HCT116 (cell line): ENCODE measurements around the gene HTR3B. TPM values are rescaled to one million over a fixed set of nuclear protein-coding genes. Genes with fewer than 3 reads are reported as not detected.

Experiments used
- ATAC-seq: fragments of 200-7000 bp; cut with Tn5 transposase; 2 replicates; pipeline ENCODE4 v1.9.1; 2020; ENCODE audit warnings: mild to moderate bottlenecking, moderate library complexity
- BruUV-seq: library from RNA; stranded (reverse); fragments of 400-500 nt; replicated peaks from 2 replicates; lab custom pipeline; 2021; lab: Mats Ljungman, UMichigan
- CTCF ChIA-PET: fragments of 300-600 bp; sonication (Branson Sonifier 250); formaldehyde crosslinking; loops from one replicate; lab custom pipeline; 2021; ENCODE audit warnings: antibody characterized with exemption; lab: Charles Lee
- POLR2A ChIA-PET: fragments of 300-600, 350-600 bp; sonication (Branson Sonifier 250); formaldehyde crosslinking; loops from one replicate; lab custom pipeline; 2021; ENCODE audit warnings: antibody characterized with exemption; lab: Charles Lee
- RAD21 ChIA-PET, 2 experiments: fragments of 300-600 bp; sonication (Branson Sonifier 250); formaldehyde crosslinking; loops; one replicate each; lab custom pipeline; 2023; ENCODE audit warnings: low total read pairs in 2 of 2; ENCODE audit not compliant: uncharacterized antibody in 2 of 2, unreplicated experiment in 2 of 2, low non-redundant PET in 1 of 2; lab: Charles Lee
- DNase-seq: peaks from one replicate; pipeline ENCODE4 v3.0.0-alpha.2; 2010; ENCODE audit warnings: low read depth, low spot score
- H2AFZ ChIP-seq: fragments of 200-600 bp; shearing (Covaris generic), sonication (generic); 2 replicates; pipeline ENCODE4 v1.6.1; 2017; ENCODE audit warnings: low read depth, mixed run types, mixed read lengths, antibody characterized with exemption, low read length; ENCODE audit not compliant: poor library complexity, severe bottlenecking
- H3K27ac ChIP-seq: 2 replicates; pipeline ENCODE4 v1.5.1; 2012; ENCODE audit warnings: low read depth, low read length
- H3K27me3 ChIP-seq: fragments of 200-600 bp; sonication (generic); 2 replicates; pipeline ENCODE4 v1.6.1; 2016; ENCODE audit warnings: mixed run types, low read length, mixed read lengths; ENCODE audit not compliant: insufficient read depth
- H3K36me3 ChIP-seq, 2 experiments: fragments of 200-500 bp in 1 of 2; fragments of 200-600 bp in 1 of 2; sonication (Bioruptor generic) in 1 of 2; sonication (generic) in 1 of 2; 2 replicates each; pipeline versions ENCODE4 v1.5.1 to v1.6.1; 2014 to 2016; ENCODE audit warnings: low read length in 2 of 2, inconsistent platforms in 1 of 2, mixed read lengths in 1 of 2, mixed run types in 1 of 2; ENCODE audit not compliant: insufficient read depth in 2 of 2, control insufficient read depth in 1 of 2
- H3K4me1 ChIP-seq, 2 experiments: fragments of 200-600 bp in 1 of 2; sonication (generic) in 1 of 2; 2 replicates each; pipeline versions ENCODE4 v1.5.1 to v1.6.1; 2012 to 2017; ENCODE audit warnings: low read length in 2 of 2, inconsistent platforms in 1 of 2, mild to moderate bottlenecking in 1 of 2, mixed read lengths in 1 of 2, mixed run types in 1 of 2, moderate library complexity in 1 of 2; ENCODE audit not compliant: insufficient read depth in 2 of 2, control insufficient read depth in 1 of 2
- H3K4me2 ChIP-seq: fragments of 200-600 bp; sonication (generic); 2 replicates; pipeline ENCODE4 v1.6.1; 2017; ENCODE audit warnings: mixed run types, low read length, mixed read lengths
- H3K4me3 ChIP-seq, 2 experiments: fragments of 200-600 bp in 1 of 2; sonication (generic) in 1 of 2; replicated peaks in 1 of 2; 2 replicates each; pipeline ENCODE4 v1.5.1; 2011 to 2016; ENCODE audit warnings: low read length in 2 of 2, control low read depth in 1 of 2, low read depth in 1 of 2, mild to moderate bottlenecking in 1 of 2, mixed read lengths in 1 of 2, mixed run types in 1 of 2
- H3K79me2 ChIP-seq: fragments of 200-600 bp; sonication (generic); 2 replicates; pipeline ENCODE4 v1.6.1; 2017; ENCODE audit warnings: mild to moderate bottlenecking, mixed run types, low read length, moderate library complexity, mixed read lengths; ENCODE audit not compliant: insufficient read depth
- H3K9ac ChIP-seq: fragments of 200-600 bp; sonication (generic); 2 replicates; pipeline ENCODE4 v1.6.1; 2016; ENCODE audit warnings: low read length, mixed read lengths
- H3K9me2 ChIP-seq: fragments of 200-600 bp; sonication (generic), shearing (Covaris generic); 2 replicates; pipeline ENCODE4 v1.6.1; 2017; ENCODE audit warnings: mixed run types, mild to moderate bottlenecking, moderate library complexity; ENCODE audit not compliant: insufficient read depth
- H3K9me3 ChIP-seq, 2 experiments: fragments of 200-500 bp in 1 of 2; fragments of 200-600 bp in 1 of 2; sonication (Bioruptor generic) in 1 of 2; sonication (generic) in 1 of 2; 2 replicates each; pipeline ENCODE4 v1.6.1; 2014 to 2017; ENCODE audit warnings: low read length in 2 of 2, mixed read lengths in 2 of 2, inconsistent platforms in 1 of 2, low read depth in 1 of 2, mild to moderate bottlenecking in 1 of 2, mixed run types in 1 of 2, moderate library complexity in 1 of 2; ENCODE audit not compliant: control insufficient read depth in 1 of 2, insufficient read depth in 1 of 2
- H4K20me1 ChIP-seq: fragments of 200-600 bp; sonication (generic), shearing (Covaris generic); 2 replicates; pipeline ENCODE4 v1.6.1; 2017; ENCODE audit warnings: mixed run types, mild to moderate bottlenecking, moderate library complexity; ENCODE audit not compliant: insufficient read depth
- CEBPB ChIP-seq: IDR thresholded peaks from 2 replicates; pipeline ENCODE4 v1.6.1; 2012; ENCODE audit warnings: low read depth
- EGR1 ChIP-seq: IDR thresholded peaks from 2 replicates; pipeline ENCODE4 v1.6.1; 2012; ENCODE audit warnings: low read depth
- ELF1 ChIP-seq: IDR thresholded peaks from 2 replicates; pipeline ENCODE4 v1.6.1; 2012; ENCODE audit warnings: low read depth, borderline replicate concordance
- JUND ChIP-seq: IDR thresholded peaks from 2 replicates; pipeline ENCODE4 v1.6.1; 2012
- RAD21 ChIP-seq: IDR thresholded peaks from 2 replicates; pipeline ENCODE4 v1.6.1; 2012; ENCODE audit warnings: low read depth, mild to moderate bottlenecking
- SIN3A ChIP-seq: IDR thresholded peaks from 2 replicates; pipeline ENCODE4 v1.6.1; 2012; ENCODE audit warnings: low read depth
- SP1 ChIP-seq: IDR thresholded peaks from 2 replicates; pipeline ENCODE4 v1.6.1; 2012; ENCODE audit warnings: low read depth
- SRF ChIP-seq: IDR thresholded peaks from 2 replicates; pipeline ENCODE4 v1.6.1; 2012; ENCODE audit warnings: low read depth
- ZNF274 ChIP-seq: fragments of 200-500 bp; sonication (Bioruptor generic); IDR thresholded peaks from 2 replicates; pipeline ENCODE4 v1.6.1; 2014; ENCODE audit warnings: mild to moderate bottlenecking, low read depth, low read length, inconsistent platforms
- intact Hi-C: fragments of 100-400 bp; cut with micrococcal nuclease; formaldehyde crosslinking; loops from 2 replicates; pipeline ENCODE4 v1.10.0; 2022
- total RNA-seq: library from RNA; stranded (reverse); gene quantifications from one replicate; pipeline ENCODE4 v1.2.1, GENCODE V29; 2021; ENCODE audit not compliant: unreplicated experiment
- TF ChIP-seq, protein P1 (sequence below): IDR thresholded peaks from 2 replicates; pipeline ENCODE4 v1.6.1; 2012
- TF ChIP-seq, protein P2 (sequence below), 3 experiments: fragments of 200-600 bp in 1 of 3; sonication (generic) in 1 of 3; IDR thresholded peaks in 2 of 3; conservative IDR thresholded peaks in 1 of 3; 2 replicates each; pipeline ENCODE4 v1.5.1; 2012 to 2017; ENCODE audit warnings: low read depth in 2 of 3, low read length in 2 of 3, antibody characterized with exemption in 1 of 3, borderline replicate concordance in 1 of 3, control low read depth in 1 of 3, mild to moderate bottlenecking in 1 of 3, mixed read lengths in 1 of 3, mixed run types in 1 of 3, moderate library complexity in 1 of 3; ENCODE audit not compliant: insufficient read depth in 1 of 3
- TF ChIP-seq, protein P3 (sequence below): IDR thresholded peaks from 2 replicates; pipeline ENCODE4 v1.6.1; 2012; ENCODE audit warnings: low read depth
- TF ChIP-seq, protein P4 (sequence below): IDR thresholded peaks from 2 replicates; pipeline ENCODE4 v1.6.1; 2012
- TF ChIP-seq, protein P5 (sequence below): IDR thresholded peaks from 2 replicates; pipeline ENCODE4 v1.6.1; 2011; ENCODE audit warnings: mild to moderate bottlenecking, low read length, moderate library complexity; ENCODE audit not compliant: insufficient replicate concordance; ENCODE audit errors: extremely low read depth

Gene HTR3B
- total RNA-seq, 1 experiment from 2014 or later = not detected

DNA sequence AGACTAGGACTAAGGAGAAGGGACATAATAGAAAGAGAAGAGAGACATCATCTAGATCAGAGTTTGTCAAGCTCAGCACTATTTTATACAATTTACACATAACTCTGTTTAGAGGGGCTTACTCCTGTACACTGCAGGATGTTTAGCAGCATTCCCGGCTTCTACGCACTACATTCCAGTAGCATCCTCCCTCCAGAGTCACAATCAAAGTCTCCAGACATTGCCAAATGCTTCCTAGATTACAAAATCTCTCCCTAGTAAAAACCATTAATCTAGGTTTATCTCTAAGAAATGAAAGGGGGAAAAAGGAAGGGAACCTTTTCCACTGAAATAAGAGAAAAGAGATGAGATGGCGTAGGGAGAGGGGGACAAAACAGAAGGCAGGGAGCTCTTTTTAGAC lies 33.3 kb upstream of the HTR3B start:
- H2AFZ ChIP-seq = no peak overlapping the region
- H3K27ac ChIP-seq = no peak overlapping the region
- H3K4me3 ChIP-seq = no peak overlapping the region
- H3K9ac ChIP-seq = no peak overlapping the region
- H4K20me1 ChIP-seq = no peaks in the 10 kb centered on the region
- BruUV-seq = no TSS peak
- H3K27me3 ChIP-seq = no peaks in the 10 kb centered on the region
- DNase-seq = no peak
- H3K9me3 ChIP-seq = no peaks in the 10 kb centered on the region
- no peaks in the 10 kb centered on the region for H3K36me3 ChIP-seq
- H3K4me1 ChIP-seq = peaks cover 0 to 19% of the 10 kb centered on the region in 2 experiments; a peak in 3 of 4 replicates
- TF ChIP-seq JUND = no peak
- TF ChIP-seq ZNF274 = no peak
- TF ChIP-seq SP1 = no peak
- no peak for TF ChIP-seq EGR1
- no peak for TF ChIP-seq SIN3A
- no peak for TF ChIP-seq SRF
- TF ChIP-seq, protein P1, sequence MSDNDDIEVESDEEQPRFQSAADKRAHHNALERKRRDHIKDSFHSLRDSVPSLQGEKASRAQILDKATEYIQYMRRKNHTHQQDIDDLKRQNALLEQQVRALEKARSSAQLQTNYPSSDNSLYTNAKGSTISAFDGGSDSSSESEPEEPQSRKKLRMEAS = no peak
- TF ChIP-seq CEBPB = no peak
- TF ChIP-seq ELF1 = no peak
- TF ChIP-seq, protein P2, sequence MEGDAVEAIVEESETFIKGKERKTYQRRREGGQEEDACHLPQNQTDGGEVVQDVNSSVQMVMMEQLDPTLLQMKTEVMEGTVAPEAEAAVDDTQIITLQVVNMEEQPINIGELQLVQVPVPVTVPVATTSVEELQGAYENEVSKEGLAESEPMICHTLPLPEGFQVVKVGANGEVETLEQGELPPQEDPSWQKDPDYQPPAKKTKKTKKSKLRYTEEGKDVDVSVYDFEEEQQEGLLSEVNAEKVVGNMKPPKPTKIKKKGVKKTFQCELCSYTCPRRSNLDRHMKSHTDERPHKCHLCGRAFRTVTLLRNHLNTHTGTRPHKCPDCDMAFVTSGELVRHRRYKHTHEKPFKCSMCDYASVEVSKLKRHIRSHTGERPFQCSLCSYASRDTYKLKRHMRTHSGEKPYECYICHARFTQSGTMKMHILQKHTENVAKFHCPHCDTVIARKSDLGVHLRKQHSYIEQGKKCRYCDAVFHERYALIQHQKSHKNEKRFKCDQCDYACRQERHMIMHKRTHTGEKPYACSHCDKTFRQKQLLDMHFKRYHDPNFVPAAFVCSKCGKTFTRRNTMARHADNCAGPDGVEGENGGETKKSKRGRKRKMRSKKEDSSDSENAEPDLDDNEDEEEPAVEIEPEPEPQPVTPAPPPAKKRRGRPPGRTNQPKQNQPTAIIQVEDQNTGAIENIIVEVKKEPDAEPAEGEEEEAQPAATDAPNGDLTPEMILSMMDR (IDR thresholded peaks at IDR 0.05 in 2 of 3, conservative IDR thresholded peaks at IDR 0.05 in 1 of 3; ENCODE audit: borderline replicate concordance in 1 of 3, insufficient read depth in 1 of 3, low read depth in 2 of 3, low read length in 2 of 3) = no peak
- TF ChIP-seq, protein P3, sequence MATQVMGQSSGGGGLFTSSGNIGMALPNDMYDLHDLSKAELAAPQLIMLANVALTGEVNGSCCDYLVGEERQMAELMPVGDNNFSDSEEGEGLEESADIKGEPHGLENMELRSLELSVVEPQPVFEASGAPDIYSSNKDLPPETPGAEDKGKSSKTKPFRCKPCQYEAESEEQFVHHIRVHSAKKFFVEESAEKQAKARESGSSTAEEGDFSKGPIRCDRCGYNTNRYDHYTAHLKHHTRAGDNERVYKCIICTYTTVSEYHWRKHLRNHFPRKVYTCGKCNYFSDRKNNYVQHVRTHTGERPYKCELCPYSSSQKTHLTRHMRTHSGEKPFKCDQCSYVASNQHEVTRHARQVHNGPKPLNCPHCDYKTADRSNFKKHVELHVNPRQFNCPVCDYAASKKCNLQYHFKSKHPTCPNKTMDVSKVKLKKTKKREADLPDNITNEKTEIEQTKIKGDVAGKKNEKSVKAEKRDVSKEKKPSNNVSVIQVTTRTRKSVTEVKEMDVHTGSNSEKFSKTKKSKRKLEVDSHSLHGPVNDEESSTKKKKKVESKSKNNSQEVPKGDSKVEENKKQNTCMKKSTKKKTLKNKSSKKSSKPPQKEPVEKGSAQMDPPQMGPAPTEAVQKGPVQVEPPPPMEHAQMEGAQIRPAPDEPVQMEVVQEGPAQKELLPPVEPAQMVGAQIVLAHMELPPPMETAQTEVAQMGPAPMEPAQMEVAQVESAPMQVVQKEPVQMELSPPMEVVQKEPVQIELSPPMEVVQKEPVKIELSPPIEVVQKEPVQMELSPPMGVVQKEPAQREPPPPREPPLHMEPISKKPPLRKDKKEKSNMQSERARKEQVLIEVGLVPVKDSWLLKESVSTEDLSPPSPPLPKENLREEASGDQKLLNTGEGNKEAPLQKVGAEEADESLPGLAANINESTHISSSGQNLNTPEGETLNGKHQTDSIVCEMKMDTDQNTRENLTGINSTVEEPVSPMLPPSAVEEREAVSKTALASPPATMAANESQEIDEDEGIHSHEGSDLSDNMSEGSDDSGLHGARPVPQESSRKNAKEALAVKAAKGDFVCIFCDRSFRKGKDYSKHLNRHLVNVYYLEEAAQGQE = no peak
- TF ChIP-seq, protein P4, sequence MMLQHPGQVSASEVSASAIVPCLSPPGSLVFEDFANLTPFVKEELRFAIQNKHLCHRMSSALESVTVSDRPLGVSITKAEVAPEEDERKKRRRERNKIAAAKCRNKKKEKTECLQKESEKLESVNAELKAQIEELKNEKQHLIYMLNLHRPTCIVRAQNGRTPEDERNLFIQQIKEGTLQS = no peak
- TF ChIP-seq RAD21 = no peak
- TF ChIP-seq, protein P5, sequence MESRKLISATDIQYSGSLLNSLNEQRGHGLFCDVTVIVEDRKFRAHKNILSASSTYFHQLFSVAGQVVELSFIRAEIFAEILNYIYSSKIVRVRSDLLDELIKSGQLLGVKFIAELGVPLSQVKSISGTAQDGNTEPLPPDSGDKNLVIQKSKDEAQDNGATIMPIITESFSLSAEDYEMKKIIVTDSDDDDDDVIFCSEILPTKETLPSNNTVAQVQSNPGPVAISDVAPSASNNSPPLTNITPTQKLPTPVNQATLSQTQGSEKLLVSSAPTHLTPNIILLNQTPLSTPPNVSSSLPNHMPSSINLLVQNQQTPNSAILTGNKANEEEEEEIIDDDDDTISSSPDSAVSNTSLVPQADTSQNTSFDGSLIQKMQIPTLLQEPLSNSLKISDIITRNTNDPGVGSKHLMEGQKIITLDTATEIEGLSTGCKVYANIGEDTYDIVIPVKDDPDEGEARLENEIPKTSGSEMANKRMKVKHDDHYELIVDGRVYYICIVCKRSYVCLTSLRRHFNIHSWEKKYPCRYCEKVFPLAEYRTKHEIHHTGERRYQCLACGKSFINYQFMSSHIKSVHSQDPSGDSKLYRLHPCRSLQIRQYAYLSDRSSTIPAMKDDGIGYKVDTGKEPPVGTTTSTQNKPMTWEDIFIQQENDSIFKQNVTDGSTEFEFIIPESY = no peak
- H3K9me2 ChIP-seq = no peaks in the 10 kb centered on the region
- ChIA-PET RAD21 (no interaction called here), CTCF (no interaction called here), POLR2A (no interaction called here)
- no peak overlapping the region for H3K4me2 ChIP-seq
- peaks cover 22% of the 10 kb centered on the region; the same call in 1 of the 2 replicates for H3K79me2 ChIP-seq
- ATAC-seq = no peak
- intact Hi-C loops = loop anchor here (5.0 to 10.0 kb wide), 2 partner anchors 531 to 557 kb away; partner anchors contain the start of genes C11orf71, RBM7 and TTC12
